HepG2 (cell line): ENCODE measurements around the gene FDPS. TPM values are rescaled to one million over a fixed set of nuclear protein-coding genes. Genes with fewer than 3 reads are reported as not detected.

ENCODE experiments used
- BCL6 ChIP-seq: IDR thresholded peaks from 2 replicates; pipeline ENCODE4 v1.6.1; 2016; ENCODE audit warnings: missing genetic modification reagents, missing compliant biosample characterization
- DNMT3B ChIP-seq: conservative IDR thresholded peaks from 2 replicates; pipeline ENCODE4 v1.6.1; 2016; ENCODE audit warnings: missing biosample characterization, control low read depth
- HOXA9 ChIP-seq: sonication (generic); formaldehyde crosslinking; IDR thresholded peaks from 2 replicates; pipeline ENCODE4 v1.8.1; 2022; ENCODE audit warnings: missing genetic modification reagents, mild to moderate bottlenecking, moderate library complexity, borderline replicate concordance
- JUND ChIP-seq: sonication (generic); formaldehyde crosslinking; IDR thresholded peaks from 2 replicates; pipeline ENCODE4 v1.8.0; 2022; ENCODE audit warnings: mild to moderate bottlenecking, missing genetic modification reagents
- KDM4B ChIP-seq: sonication (generic); formaldehyde crosslinking; IDR thresholded peaks from 2 replicates; pipeline ENCODE4 v1.4.0; 2020; ENCODE audit warnings: missing genetic modification reagents
- KMT2A ChIP-seq: sonication (generic); formaldehyde crosslinking; IDR thresholded peaks from 2 replicates; pipeline ENCODE4 v1.4.0; 2020; ENCODE audit warnings: missing genetic modification reagents
- NFE2 ChIP-seq: sonication (generic); formaldehyde crosslinking; IDR thresholded peaks from 2 replicates; pipeline ENCODE4 v1.4.0; 2020; ENCODE audit warnings: missing genetic modification reagents
- NFRKB ChIP-seq: fragments of 450-650 bp; IDR thresholded peaks from 2 replicates; pipeline ENCODE4 v1.6.1; 2017
- NFYB ChIP-seq: sonication (generic); formaldehyde crosslinking; IDR thresholded peaks from 2 replicates; pipeline ENCODE4 v1.4.0; 2020; ENCODE audit warnings: missing genetic modification reagents
- PHF21A ChIP-seq: sonication (generic); formaldehyde crosslinking; IDR thresholded peaks from 2 replicates; pipeline ENCODE4 v1.5.0; 2020; ENCODE audit warnings: mild to moderate bottlenecking, missing genetic modification reagents
- REL ChIP-seq: sonication (generic); formaldehyde crosslinking; conservative IDR thresholded peaks from 2 replicates; pipeline ENCODE4 v1.8.0; 2022; ENCODE audit warnings: mild to moderate bottlenecking, missing genetic modification reagents, moderate library complexity
- RXRA ChIP-seq: sonication (generic); formaldehyde crosslinking; IDR thresholded peaks from 2 replicates; pipeline ENCODE4 v1.5.1; 2020; ENCODE audit warnings: missing genetic modification reagents
- TCF7 ChIP-seq: sonication (generic); IDR thresholded peaks from 2 replicates; pipeline ENCODE4 v1.6.1; 2016; ENCODE audit warnings: antibody characterized with exemption, low read depth
- YY1 ChIP-seq: IDR thresholded peaks from 2 replicates; pipeline ENCODE4 v1.6.1; 2011; ENCODE audit warnings: low read length, low read depth, moderate library complexity, mild to moderate bottlenecking; ENCODE audit not compliant: insufficient read depth, insufficient replicate concordance
- ZFX ChIP-seq: sonication (generic); formaldehyde crosslinking; IDR thresholded peaks from 2 replicates; pipeline ENCODE4 v1.4.0; 2020; ENCODE audit warnings: mild to moderate bottlenecking, low read depth, missing genetic modification reagents, moderate library complexity
- ZNF263 ChIP-seq: sonication (generic); formaldehyde crosslinking; IDR thresholded peaks from 2 replicates; pipeline ENCODE4 v1.4.0; 2020; ENCODE audit warnings: missing genetic modification reagents
- ZNF274 ChIP-seq: sonication (generic); formaldehyde crosslinking; IDR thresholded peaks from 2 replicates; pipeline ENCODE4 v1.5.1; 2020; ENCODE audit warnings: mild to moderate bottlenecking, missing genetic modification reagents
- ZNF282 ChIP-seq: fragments of 450-650 bp; IDR thresholded peaks from 2 replicates; pipeline ENCODE4 v1.6.1; 2018; ENCODE audit not compliant: partially characterized antibody
- ZNF549 ChIP-seq: sonication (generic); formaldehyde crosslinking; IDR thresholded peaks from 2 replicates; pipeline ENCODE4 v1.5.0; 2020; ENCODE audit warnings: missing genetic modification reagents
- ZNF678 ChIP-seq: sonication (generic); formaldehyde crosslinking; IDR thresholded peaks from 2 replicates; pipeline ENCODE4 v1.4.0; 2020; ENCODE audit warnings: mild to moderate bottlenecking, missing genetic modification reagents
- ZNF766 ChIP-seq: sonication (generic); formaldehyde crosslinking; IDR thresholded peaks from 2 replicates; pipeline ENCODE4 v1.5.0; 2020; ENCODE audit warnings: missing genetic modification reagents, borderline replicate concordance
- ZNF850 ChIP-seq: sonication (generic); formaldehyde crosslinking; conservative IDR thresholded peaks from 2 replicates; pipeline ENCODE4 v1.9.0; 2021; ENCODE audit warnings: mild to moderate bottlenecking, missing genetic modification reagents
- polyA plus RNA-seq, 8 experiments: library from polyadenylated mRNA; depleted of rRNA in 3 of 8; stranded (reverse) in 7 of 8; unstranded in 1 of 8; fragments of >200 nt; fragmentation: Illumina TruSeq in 4 of 8; extraction: Trizol in 4 of 8; gene quantifications; 2 replicates each; pipeline versions ENCODE4 v1.2.1 to v1.2.3, GENCODE V29; 2011 to 2016; ENCODE audit warnings: low read depth in 4 of 8, missing spikeins in 1 of 8, mixed read lengths in 1 of 8; ENCODE audit not compliant: insufficient read depth in 1 of 8
- total RNA-seq, 5 experiments: library from RNA; depleted of rRNA; stranded (reverse); fragments of >200 nt; fragmentation: Illumina TruSeq; extraction: Trizol; gene quantifications; 2 replicates each; pipeline ENCODE4 v1.2.3, GENCODE V29; 2016; ENCODE audit warnings: low read depth in 1 of 5
- TF ChIP-seq, protein P1 (sequence below): IDR thresholded peaks from 2 replicates; pipeline ENCODE4 v1.6.1; 2016; ENCODE audit warnings: missing genetic modification reagents, missing compliant biosample characterization
- TF ChIP-seq, protein P2 (sequence below): IDR thresholded peaks from 2 replicates; pipeline ENCODE4 v1.6.1; 2016; ENCODE audit warnings: control low read depth
- TF ChIP-seq, protein P3 (sequence below): sonication (generic); formaldehyde crosslinking; IDR thresholded peaks from 2 replicates; pipeline ENCODE4 v1.4.0; 2020; ENCODE audit warnings: missing genetic modification reagents
- TF ChIP-seq, protein P4 (sequence below): sonication (generic); formaldehyde crosslinking; IDR thresholded peaks from 2 replicates; pipeline ENCODE4 v1.4.0; 2020; ENCODE audit warnings: mild to moderate bottlenecking, missing genetic modification reagents, borderline replicate concordance

The FDPS gene
- total and polyA plus RNA-seq, 2 of the 13 experiments (the other 11 are each of a cell fraction or from before 2014, with no cell fraction given), result 264 to 519 TPM

DNA sequence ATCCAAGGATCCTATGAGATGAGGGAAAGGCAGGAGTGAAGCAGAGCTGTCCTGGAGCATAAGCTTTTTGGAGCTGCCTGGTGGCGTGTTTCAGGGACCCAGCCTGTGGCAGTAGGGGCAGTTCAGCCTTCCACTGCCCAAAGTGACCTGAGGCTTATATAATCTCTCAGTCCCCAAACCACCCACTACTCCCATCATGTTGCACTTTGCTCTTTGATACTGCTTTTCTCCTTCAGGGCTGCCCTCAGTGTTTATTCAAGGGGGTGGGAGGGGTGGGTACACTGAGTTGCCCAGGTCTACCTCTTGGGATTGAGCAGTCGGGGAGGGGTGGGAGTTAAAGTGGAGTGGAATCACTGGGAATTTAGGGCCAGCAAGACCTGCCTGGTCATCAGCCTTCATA, 22.1 kb upstream of the FDPS start (continued):
- TF ChIP-seq HOXA9 (CRISPR knock-in tag) (no peak), ZNF766 (CRISPR knock-in tag) (no peak), KMT2A (CRISPR knock-in tag) (no peak), PHF21A (no peak), KDM4B (CRISPR knock-in tag) (no peak), YY1 (no peak), TCF7 (no peak), ZNF274 (CRISPR knock-in tag) (no peak), RXRA (CRISPR knock-in tag) (peak; percentile 24; the same call in 1 of the 2 replicates), ZFX (CRISPR knock-in tag) (no peak), NFE2 (CRISPR knock-in tag) (no peak), DNMT3B (no peak), NFYB (CRISPR knock-in tag) (no peak), BCL6 (CRISPR knock-in tag) (0 out of 2 replicates have a peak, but pooled peaks have one; percentile 14), JUND (no peak), ZNF282 (no peak), ZNF263 (CRISPR knock-in tag) (no peak), ZNF850 (CRISPR knock-in tag) (no peak), ZNF549 (CRISPR knock-in tag) (no peak), ZNF678 (CRISPR knock-in tag) (no peak), REL (no peak), NFRKB (no peak)
- TF ChIP-seq, protein P1, sequence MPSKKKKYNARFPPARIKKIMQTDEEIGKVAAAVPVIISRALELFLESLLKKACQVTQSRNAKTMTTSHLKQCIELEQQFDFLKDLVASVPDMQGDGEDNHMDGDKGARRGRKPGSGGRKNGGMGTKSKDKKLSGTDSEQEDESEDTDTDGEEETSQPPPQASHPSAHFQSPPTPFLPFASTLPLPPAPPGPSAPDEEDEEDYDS, result 0 out of 2 replicates have a peak, but pooled peaks have one; percentile 42
- TF ChIP-seq, protein P2, sequence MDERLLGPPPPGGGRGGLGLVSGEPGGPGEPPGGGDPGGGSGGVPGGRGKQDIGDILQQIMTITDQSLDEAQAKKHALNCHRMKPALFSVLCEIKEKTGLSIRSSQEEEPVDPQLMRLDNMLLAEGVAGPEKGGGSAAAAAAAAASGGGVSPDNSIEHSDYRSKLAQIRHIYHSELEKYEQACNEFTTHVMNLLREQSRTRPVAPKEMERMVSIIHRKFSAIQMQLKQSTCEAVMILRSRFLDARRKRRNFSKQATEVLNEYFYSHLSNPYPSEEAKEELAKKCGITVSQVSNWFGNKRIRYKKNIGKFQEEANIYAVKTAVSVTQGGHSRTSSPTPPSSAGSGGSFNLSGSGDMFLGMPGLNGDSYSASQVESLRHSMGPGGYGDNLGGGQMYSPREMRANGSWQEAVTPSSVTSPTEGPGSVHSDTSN, result no peak
- TF ChIP-seq, protein P3, sequence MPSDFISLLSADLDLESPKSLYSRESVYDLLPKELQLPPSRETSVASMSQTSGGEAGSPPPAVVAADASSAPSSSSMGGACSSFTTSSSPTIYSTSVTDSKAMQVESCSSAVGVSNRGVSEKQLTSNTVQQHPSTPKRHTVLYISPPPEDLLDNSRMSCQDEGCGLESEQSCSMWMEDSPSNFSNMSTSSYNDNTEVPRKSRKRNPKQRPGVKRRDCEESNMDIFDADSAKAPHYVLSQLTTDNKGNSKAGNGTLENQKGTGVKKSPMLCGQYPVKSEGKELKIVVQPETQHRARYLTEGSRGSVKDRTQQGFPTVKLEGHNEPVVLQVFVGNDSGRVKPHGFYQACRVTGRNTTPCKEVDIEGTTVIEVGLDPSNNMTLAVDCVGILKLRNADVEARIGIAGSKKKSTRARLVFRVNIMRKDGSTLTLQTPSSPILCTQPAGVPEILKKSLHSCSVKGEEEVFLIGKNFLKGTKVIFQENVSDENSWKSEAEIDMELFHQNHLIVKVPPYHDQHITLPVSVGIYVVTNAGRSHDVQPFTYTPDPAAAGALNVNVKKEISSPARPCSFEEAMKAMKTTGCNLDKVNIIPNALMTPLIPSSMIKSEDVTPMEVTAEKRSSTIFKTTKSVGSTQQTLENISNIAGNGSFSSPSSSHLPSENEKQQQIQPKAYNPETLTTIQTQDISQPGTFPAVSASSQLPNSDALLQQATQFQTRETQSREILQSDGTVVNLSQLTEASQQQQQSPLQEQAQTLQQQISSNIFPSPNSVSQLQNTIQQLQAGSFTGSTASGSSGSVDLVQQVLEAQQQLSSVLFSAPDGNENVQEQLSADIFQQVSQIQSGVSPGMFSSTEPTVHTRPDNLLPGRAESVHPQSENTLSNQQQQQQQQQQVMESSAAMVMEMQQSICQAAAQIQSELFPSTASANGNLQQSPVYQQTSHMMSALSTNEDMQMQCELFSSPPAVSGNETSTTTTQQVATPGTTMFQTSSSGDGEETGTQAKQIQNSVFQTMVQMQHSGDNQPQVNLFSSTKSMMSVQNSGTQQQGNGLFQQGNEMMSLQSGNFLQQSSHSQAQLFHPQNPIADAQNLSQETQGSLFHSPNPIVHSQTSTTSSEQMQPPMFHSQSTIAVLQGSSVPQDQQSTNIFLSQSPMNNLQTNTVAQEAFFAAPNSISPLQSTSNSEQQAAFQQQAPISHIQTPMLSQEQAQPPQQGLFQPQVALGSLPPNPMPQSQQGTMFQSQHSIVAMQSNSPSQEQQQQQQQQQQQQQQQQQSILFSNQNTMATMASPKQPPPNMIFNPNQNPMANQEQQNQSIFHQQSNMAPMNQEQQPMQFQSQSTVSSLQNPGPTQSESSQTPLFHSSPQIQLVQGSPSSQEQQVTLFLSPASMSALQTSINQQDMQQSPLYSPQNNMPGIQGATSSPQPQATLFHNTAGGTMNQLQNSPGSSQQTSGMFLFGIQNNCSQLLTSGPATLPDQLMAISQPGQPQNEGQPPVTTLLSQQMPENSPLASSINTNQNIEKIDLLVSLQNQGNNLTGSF (CRISPR knock-in tag), result no peak
- TF ChIP-seq, protein P4, sequence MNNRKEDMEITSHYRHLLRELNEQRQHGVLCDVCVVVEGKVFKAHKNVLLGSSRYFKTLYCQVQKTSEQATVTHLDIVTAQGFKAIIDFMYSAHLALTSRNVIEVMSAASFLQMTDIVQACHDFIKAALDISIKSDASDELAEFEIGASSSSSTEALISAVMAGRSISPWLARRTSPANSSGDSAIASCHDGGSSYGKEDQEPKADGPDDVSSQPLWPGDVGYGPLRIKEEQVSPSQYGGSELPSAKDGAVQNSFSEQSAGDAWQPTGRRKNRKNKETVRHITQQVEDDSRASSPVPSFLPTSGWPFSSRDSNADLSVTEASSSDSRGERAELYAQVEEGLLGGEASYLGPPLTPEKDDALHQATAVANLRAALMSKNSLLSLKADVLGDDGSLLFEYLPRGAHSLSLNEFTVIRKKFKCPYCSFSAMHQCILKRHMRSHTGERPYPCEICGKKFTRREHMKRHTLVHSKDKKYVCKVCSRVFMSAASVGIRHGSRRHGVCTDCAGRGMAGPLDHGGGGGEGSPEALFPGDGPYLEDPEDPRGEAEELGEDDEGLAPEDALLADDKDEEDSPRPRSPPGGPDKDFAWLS (CRISPR knock-in tag), result no peak
